ENCODE results near the gene GREB1L. TPM values are rescaled to one million over a fixed set of nuclear protein-coding genes. Genes with fewer than 3 reads are reported as not detected.

Gene GREB1L
- polyA plus RNA-seq, 1 donor from 2014 or later = 0.05 TPM

DNA sequence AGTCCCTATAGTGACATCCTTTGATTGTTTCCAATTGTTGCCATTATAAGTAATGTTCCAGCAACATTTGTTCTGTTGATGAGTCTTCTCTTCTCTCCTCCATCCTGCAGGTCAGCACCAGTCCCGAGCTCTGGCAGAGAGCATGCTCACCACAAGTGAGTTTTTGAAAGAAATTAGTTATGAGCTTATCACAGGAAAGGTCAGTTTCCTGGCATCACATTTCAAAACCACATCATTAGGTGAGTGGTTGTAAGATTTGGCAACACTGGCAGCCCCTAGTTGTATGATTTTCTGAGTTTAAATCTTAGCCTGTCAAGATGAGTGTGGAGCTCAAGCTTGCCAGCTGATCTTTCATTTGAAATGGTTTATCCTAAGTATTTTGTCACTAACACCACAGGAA lies 208.9 kb downstream of the GREB1L start:
- Mint-ChIP-seq H3K27ac (no peak overlapping the region), H3K27me3 (peaks cover 9% of the 10 kb centered on the region), H3K9me3 (no peaks in the 10 kb centered on the region), H3K4me1 (peaks cover 0 to 4% (median 1%) of the 10 kb centered on the region in 3 donors), H3K36me3 (peaks cover 2% of the 10 kb centered on the region), H3K4me3 (no peak overlapping the region)

DNA sequence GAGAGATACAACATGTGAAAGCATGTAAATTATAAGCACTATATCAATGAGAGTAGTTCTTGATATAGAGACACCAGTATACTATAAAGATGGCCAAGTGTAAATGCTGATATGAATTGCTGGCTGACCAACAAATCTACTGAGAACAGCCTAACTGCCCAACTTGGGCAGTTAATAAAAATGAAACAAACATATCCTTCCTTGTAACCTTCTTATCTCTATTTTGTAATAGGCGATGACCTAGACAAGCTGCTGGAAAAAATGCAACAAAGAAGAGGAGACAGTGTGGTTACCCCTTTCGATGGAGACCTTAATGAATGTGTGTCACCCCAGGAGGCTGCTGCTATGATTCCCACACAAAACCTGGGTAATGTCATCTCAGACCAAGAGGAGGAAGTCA lies 209.8 kb downstream of the GREB1L start:
- H3K4me1 Mint-ChIP-seq = peaks cover 0 to 4% (median 1%) of the 10 kb centered on the region in 3 donors
- peaks cover 9% of the 10 kb centered on the region for H3K27me3 Mint-ChIP-seq
- no peak overlapping the region for H3K4me3 Mint-ChIP-seq
- H3K36me3 Mint-ChIP-seq = peaks cover 2% of the 10 kb centered on the region
- no peaks in the 10 kb centered on the region for H3K9me3 Mint-ChIP-seq
- no peak overlapping the region for H3K27ac Mint-ChIP-seq

DNA sequence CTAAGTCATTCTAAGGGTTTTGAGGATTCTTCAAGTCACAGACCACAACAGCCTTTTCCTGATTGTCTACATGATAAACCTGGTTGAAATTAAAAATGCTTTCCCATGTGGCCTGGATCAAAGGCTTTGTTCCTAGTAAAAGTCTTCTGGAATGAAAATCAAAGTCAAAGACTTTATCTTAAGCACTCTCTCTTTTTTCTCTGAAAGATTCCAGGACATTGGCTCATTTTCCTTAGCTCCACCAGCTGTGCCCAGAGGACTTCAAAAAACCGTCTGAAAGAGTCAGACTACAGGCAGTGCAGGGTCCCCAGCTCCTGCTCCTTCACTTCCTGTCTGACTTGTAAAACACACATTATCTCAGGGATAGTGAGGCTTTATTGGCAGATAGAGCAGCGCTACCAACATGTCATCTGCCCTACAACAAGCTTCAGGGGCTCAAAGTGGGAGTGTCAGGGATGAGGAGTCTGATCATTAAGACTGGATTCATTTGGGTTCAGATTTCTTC lies 210.3 kb downstream of the GREB1L start:
- Mint-ChIP-seq H3K27ac (no peak overlapping the region), H3K4me3 (no peak overlapping the region), H3K36me3 (peaks cover 2% of the 10 kb centered on the region), H3K4me1 (peaks cover 0 to 4% (median 1%) of the 10 kb centered on the region in 3 donors), H3K9me3 (no peaks in the 10 kb centered on the region), H3K27me3 (peaks cover 9% of the 10 kb centered on the region)

DNA sequence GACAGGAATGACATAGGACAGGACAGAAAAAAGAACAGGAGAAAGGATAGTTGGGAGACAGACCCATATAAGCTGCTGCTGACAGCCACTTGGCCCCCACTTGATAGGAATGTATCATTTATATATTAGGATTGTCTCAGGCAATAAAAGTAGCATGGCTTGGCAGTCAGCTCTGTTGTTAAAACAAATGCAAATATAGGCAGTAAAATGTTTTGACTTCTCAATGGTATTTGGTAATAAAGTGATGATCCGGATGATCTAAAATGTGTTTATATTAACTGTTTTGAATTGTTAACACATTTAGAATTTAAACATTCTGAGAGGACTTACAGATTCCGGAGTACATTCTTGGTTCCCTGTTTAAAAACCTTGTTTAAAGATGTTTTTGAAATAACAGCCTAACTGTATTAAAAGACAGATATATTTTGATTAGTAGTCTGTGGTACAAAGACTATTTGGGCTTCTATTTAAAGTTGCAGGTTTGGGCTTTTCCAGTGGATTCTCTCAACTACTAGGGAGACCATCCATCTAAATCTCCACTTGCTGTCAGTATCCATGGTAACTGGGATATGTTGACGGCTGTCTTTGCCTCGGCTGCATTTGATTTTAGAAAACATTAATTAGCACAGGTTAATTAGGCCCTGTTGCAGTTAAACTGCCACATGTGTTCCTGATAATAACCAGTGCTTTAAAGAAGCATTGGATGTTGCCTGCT lies 210.9 kb downstream of the GREB1L start:
- Mint-ChIP-seq H3K9me3 (no peaks in the 10 kb centered on the region), H3K4me1 (peaks cover 0 to 4% (median 1%) of the 10 kb centered on the region in 3 donors)

DNA sequence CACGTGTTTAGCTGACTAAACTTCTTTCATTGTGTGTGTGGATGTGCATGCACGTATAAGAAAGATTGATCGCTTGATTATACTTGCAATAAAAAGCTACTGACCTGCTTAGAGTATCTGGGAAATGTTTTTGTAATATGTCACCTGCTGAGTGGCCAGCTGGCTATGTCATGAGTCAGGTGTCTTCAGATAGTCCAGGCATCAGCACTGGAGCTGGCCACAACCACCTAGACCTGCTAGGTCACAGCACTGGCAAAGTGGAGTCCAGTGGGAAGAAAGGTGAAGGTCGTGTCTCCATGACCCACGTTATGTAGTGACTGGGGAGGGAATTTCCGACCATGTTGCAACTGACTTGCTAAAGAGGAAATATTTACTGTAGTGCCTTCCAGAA lies 211.5 kb downstream of the GREB1L start:
- H3K27me3 Mint-ChIP-seq = peaks cover 9% of the 10 kb centered on the region
- no peak overlapping the region for H3K27ac Mint-ChIP-seq
- H3K9me3 Mint-ChIP-seq = no peaks in the 10 kb centered on the region
- H3K36me3 Mint-ChIP-seq = peaks cover 2% of the 10 kb centered on the region
- no peak overlapping the region for H3K4me3 Mint-ChIP-seq
- H3K4me1 Mint-ChIP-seq = peaks cover 0 to 4% (median 2%) of the 10 kb centered on the region in 3 donors

More for the DNA sequence above, 210.9 kb downstream of the GREB1L start:
- Mint-ChIP-seq H3K27ac (no peak overlapping the region), H3K27me3 (peaks cover 9% of the 10 kb centered on the region), H3K4me3 (no peak overlapping the region), H3K36me3 (peaks cover 2% of the 10 kb centered on the region)

DNA sequence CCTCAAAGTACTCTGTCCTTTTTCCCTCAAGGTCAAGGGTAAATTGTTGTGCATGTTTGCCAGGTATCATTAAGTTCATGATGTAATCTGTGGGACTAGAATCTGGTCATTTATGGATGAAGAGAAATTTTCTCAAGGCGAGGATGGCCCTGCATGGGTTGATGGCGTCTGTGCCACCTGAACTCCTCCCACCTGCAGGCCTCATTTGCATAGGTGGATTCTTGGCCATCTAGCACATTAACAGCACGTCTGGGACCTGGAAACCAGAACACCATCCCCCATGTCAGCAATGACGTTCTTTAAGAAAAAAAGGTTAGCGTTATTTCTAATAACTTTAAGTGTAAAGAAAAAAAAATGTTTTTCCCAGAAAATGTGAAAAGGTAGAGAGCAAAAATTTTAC lies 212.7 kb downstream of the GREB1L start:
- Mint-ChIP-seq H3K4me1 (peaks cover 0 to 2% (median 1%) of the 10 kb centered on the region in 3 donors), H3K27ac (no peak overlapping the region), H3K36me3 (peaks cover 2% of the 10 kb centered on the region), H3K4me3 (no peak overlapping the region), H3K27me3 (peaks cover 9% of the 10 kb centered on the region), H3K9me3 (no peaks in the 10 kb centered on the region)

DNA sequence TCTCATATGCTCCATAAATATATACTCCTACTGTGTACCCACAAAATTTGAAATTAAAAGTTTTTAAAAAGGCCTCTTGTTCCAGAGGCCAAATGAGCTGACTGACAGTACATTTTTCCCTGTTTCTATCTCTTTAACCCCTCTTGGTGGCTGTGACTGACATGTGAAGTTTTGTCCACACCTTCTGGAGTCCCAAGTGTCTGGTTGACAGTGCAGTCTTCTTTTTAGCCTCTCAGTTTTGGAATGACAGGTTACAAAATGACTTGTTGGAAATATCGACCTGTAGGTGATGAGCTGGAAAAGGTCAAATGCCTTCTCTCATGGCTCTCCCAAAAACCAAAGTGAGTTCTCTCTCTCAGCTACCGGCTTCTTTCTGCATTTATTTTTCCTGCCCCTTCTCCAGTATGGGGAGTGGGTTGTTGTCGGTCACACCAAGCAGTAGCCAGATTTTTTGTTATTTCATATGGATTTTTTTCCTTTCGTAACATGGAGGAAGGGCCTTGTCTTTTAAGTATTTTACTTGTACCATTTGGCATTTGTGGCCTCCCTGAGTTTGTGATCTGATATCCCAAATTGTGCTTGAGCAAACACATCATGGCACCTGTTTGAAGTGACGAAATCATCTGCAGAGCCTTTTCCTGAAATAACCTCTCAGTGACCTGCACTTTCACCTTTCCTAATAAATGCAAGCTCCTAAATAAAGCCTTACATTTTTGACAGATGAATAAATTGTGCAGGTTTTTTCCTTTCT lies 214.6 kb downstream of the GREB1L start:
- Mint-ChIP-seq H3K36me3 (peaks cover 4% of the 10 kb centered on the region), H3K4me1 (peaks cover 0 to 3% (median 2%) of the 10 kb centered on the region in 3 donors), H3K9me3 (no peaks in the 10 kb centered on the region), H3K4me3 (no peak overlapping the region), H3K27ac (no peak overlapping the region), H3K27me3 (peaks cover 6% of the 10 kb centered on the region)

DNA sequence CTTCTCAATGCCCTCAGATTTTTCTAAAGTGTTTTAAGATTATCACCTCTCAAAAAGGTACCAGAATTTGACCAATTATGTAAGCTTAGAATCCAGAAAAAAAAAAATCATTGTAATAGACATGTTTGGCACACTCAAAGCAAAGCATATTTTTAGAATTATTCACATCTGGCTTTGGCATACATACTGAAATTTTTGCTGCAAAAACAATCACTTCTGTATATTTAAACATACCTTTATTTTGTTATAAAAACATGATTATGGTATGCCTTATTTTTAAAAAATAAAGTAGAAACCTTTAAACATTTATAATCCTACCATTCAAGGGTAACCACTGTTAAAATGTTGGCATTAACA lies 215.1 kb downstream of the GREB1L start:
- Mint-ChIP-seq H3K4me1 (peaks cover 0 to 3% (median 2%) of the 10 kb centered on the region in 3 donors), H3K9me3 (no peaks in the 10 kb centered on the region), H3K36me3 (peaks cover 6% of the 10 kb centered on the region), H3K27ac (no peak overlapping the region), H3K27me3 (peaks cover 3% of the 10 kb centered on the region), H3K4me3 (no peak overlapping the region)

DNA sequence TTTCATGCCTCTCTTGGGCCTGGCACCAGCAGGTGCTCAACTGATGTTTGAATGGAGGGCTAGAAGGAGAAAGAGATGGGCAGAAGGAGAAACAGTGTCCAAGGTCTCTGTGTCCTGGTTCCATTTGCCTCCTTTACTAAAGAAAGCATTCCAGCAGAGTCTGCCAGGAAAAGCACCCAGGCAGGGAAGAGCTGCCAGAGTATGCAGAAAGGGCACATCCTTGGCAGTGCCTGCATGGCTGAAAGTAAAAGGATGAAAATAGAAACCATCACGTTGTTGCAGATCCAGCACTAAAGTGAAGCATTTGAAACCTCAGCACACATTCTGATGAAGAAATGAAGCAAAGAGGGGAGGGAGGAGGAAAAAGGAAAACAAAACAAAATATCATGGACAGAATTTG lies 216.3 kb downstream of the GREB1L start:
- peak overlapping the region in 1 of 3 donors; percentile 83 for H3K27ac Mint-ChIP-seq
- H3K9me3 Mint-ChIP-seq = no peaks in the 10 kb centered on the region
- peaks cover 1% of the 10 kb centered on the region for H3K27me3 Mint-ChIP-seq
- H3K4me3 Mint-ChIP-seq = no peak overlapping the region
- H3K4me1 Mint-ChIP-seq = peaks cover 0 to 3% (median 2%) of the 10 kb centered on the region in 3 donors
- peaks cover 6% of the 10 kb centered on the region for H3K36me3 Mint-ChIP-seq

DNA sequence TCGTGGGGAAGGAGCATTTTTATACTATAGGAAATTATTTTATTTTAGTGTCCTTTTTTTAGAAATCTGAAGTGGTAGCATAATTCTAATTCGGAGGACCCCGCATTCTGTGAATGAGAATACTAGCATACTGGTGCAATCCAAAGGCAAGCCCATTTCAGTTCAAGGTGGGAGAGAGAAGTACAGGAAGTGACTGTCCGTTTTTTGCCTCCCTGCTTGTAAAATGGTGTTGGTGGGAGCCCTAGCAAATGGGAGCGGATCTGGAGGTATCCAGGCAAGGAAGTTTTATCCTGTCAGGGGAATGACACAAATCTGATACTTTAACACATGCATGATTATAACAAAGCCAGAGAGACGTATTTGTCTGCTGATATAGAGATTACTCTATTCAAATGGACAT lies 216.8 kb downstream of the GREB1L start:
- H3K27me3 Mint-ChIP-seq = peaks cover 1% of the 10 kb centered on the region
- peaks cover 0 to 3% (median 2%) of the 10 kb centered on the region in 3 donors for H3K4me1 Mint-ChIP-seq
- H3K9me3 Mint-ChIP-seq = no peaks in the 10 kb centered on the region
- H3K27ac Mint-ChIP-seq = no peak overlapping the region
- H3K36me3 Mint-ChIP-seq = peaks cover 6% of the 10 kb centered on the region
- no peak overlapping the region for H3K4me3 Mint-ChIP-seq

DNA sequence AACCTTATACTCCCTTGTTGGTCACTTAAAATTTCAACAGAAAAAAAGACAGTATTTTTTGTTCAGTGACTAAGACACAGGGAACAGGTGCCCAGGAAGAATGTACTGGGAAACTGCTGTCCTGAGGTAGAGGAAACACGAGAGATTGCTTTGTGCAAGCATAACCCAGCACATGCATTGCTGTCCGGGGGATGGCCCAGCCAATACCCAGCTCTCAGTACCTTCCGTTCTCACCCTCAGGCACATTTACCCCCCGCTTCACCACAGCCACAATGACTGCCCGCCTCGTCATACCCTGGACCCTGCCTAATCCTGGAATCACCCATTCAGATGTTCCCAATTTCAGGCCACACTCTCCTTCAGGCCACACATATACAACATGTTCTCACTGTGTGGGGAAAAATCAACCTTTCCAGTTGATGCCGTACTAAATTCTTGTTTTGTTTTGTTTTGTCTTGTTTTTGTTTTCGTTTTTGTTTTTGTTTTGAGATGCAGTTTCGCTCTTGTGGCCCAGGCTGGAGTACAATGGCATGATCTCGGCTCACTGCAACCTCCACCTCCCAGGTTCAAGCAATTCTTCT lies 217.8 kb downstream of the GREB1L start:
- Mint-ChIP-seq H3K27me3 (peaks cover 1% of the 10 kb centered on the region), H3K36me3 (peaks cover 6% of the 10 kb centered on the region), H3K4me3 (no peak overlapping the region), H3K27ac (no peak overlapping the region), H3K9me3 (no peaks in the 10 kb centered on the region), H3K4me1 (peaks cover 0 to 3% (median 2%) of the 10 kb centered on the region in 3 donors)

DNA sequence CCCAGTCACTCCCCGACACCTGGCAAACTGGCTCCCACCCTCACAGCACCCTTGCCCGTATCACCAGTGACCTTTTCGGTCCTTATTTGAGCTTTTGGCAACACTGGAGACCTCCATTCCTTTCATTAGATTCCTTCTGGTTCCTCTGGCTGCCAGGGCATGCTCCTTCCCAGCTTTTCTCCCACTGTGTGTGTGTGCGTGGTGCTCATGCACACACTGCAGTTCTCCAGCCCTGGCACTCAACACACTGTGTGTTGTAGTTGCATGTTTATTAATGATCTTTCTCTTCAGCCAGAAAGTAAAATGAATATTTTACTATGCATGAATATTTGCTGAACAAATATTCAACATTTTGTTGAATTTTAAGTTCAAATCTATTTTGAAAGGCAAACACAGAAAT lies 219.4 kb downstream of the GREB1L start:
- Mint-ChIP-seq H3K27me3 (peaks cover 1% of the 10 kb centered on the region), H3K27ac (no peak overlapping the region), H3K9me3 (no peaks in the 10 kb centered on the region), H3K4me3 (no peak overlapping the region), H3K36me3 (peaks cover 6% of the 10 kb centered on the region), H3K4me1 (peaks cover 0 to 3% (median 2%) of the 10 kb centered on the region in 3 donors)

DNA sequence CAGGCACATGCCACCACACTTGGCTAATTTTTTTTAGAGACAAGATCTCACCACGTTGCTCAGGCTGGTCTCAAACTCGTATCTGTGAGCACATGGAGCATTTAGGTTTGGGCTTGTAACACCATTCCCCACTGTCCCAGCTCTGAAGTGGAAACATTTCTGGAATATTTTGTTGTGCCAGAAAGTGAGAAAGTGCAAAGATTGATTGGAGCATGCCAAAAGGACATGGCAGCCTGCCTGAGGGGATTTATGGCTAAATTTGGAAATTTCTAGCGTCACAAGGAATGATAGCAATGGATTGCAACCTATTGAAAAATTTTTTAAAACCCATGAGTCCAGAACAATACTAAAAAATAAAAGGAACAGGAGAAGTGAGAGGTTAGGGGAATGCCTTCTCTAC lies 221.7 kb downstream of the GREB1L start:
- H3K9me3 Mint-ChIP-seq = no peaks in the 10 kb centered on the region
- peaks cover 1% of the 10 kb centered on the region for H3K27me3 Mint-ChIP-seq
- no peak overlapping the region for H3K27ac Mint-ChIP-seq
- peaks cover 0 to 3% (median 2%) of the 10 kb centered on the region in 3 donors for H3K4me1 Mint-ChIP-seq
- H3K36me3 Mint-ChIP-seq = peaks cover 6% of the 10 kb centered on the region
- H3K4me3 Mint-ChIP-seq = no peak overlapping the region

DNA sequence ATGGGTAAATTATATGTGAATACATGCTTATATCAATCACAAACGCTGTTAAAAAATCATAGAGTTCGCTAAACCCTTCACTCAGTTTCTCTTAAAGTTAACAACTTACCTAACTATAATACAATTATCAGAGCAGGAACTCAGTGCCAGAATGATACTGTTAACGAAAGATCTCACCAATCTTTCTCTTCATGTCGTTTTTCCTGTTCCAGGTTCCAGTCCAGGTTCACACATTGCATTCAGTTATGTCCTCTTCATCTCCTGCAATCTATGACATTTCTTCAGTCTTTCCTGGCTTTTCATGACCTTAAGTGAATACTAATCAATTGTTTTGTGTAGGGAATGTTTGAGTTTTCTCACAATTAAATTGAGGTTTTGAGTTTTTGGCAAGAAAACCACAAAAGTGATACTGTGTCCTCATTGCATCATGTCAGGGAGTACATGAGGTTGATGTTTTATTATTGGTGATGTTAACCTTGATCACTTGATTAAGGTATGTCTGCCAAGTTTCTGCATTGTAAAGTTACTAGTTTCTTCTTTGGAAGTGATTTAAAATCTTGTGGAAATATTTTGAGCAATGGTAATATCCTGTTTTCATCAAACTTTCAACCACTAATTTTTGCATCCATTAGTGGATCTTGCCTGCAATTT lies 226.6 kb downstream of the GREB1L start:
- no peak overlapping the region for H3K4me3 Mint-ChIP-seq
- no peak overlapping the region for H3K27ac Mint-ChIP-seq
- H3K4me1 Mint-ChIP-seq = peaks cover 0 to 2% (median 0%) of the 10 kb centered on the region in 3 donors
- no peaks in the 10 kb centered on the region for H3K27me3 Mint-ChIP-seq
- no peaks in the 10 kb centered on the region for H3K36me3 Mint-ChIP-seq
- peaks cover 0 to under 1% (median 0%) of the 10 kb centered on the region in 3 donors for H3K9me3 Mint-ChIP-seq

DNA sequence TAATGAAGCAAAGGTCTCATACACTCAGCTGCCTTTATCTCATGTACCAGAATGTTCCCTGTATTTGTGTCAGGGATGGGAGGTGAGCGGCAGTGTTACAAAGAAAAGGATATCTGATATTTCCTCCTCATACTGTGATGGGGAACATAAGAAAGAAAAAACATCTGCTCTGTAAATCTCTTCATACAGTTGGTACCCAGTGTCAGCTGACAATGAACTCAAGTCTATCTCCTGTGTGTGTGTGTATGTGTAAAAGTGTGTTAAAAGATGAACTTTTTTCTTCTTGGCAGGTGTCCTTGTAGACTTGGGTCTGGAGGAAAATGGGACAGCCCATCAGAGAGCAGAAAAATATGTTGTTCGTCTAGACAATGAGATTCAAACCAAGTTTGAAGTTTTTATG lies 230.7 kb downstream of the GREB1L start:
- no peak overlapping the region for H3K4me3 Mint-ChIP-seq
- peaks cover 4% of the 10 kb centered on the region for H3K27me3 Mint-ChIP-seq
- H3K4me1 Mint-ChIP-seq = peaks cover 0 to 2% (median 0%) of the 10 kb centered on the region in 3 donors

More for the DNA sequence above, 230.7 kb downstream of the GREB1L start:
- no peak overlapping the region for H3K27ac Mint-ChIP-seq
- H3K36me3 Mint-ChIP-seq = peaks cover 2% of the 10 kb centered on the region
- peaks cover 0 to 3% (median 2%) of the 10 kb centered on the region in 3 donors for H3K9me3 Mint-ChIP-seq
